Mucosa of descending colon (tissue), 3 donors: Measurements from ENCODE around the gene R3HDM2. TPM values are rescaled to one million over a fixed set of nuclear protein-coding genes. Genes with fewer than 3 reads are reported as not detected.

Experiments
- ATAC-seq: fragments of 200-7000 bp; cut with Tn5 transposase; one replicate; pipeline ENCODE4 v1.9.1; 2020; ENCODE audit warnings: mild to moderate bottlenecking, moderate library complexity
- DNase-seq, 3 donors: peaks; one replicate each; pipeline ENCODE4 v3.0.0-alpha.2; 2020
- H3K36me3 ChIP-seq: fragments of 200-600 bp; one replicate; pipeline ENCODE4 v1.8.0; 2021; ENCODE audit warnings: low read depth, mild to moderate bottlenecking
- H3K4me1 ChIP-seq: fragments of 200-600 bp; one replicate; pipeline ENCODE4 v1.8.0; 2021; ENCODE audit warnings: low read depth, mild to moderate bottlenecking
- H3K4me3 ChIP-seq: fragments of 200-600 bp; one replicate; pipeline ENCODE4 v1.8.0; 2021; ENCODE audit warnings: mild to moderate bottlenecking
- H3K9me3 ChIP-seq: fragments of 200-600 bp; one replicate; pipeline ENCODE4 v1.8.0; 2021; ENCODE audit warnings: mild to moderate bottlenecking
- CTCF ChIP-seq: fragments of 200-600 bp; IDR thresholded peaks from one replicate; pipeline ENCODE4 v1.8.0; 2022; ENCODE audit warnings: antibody characterized with exemption, mild to moderate bottlenecking
- intact Hi-C, 2 donors: fragments of 100-400 bp; cut with DNase I in 1 of 2; cut with micrococcal nuclease in 1 of 2; formaldehyde crosslinking; loops; one replicate each; pipeline versions ENCODE4 v1.11.0 to v1.11.1; 2022; cut with DNase I, micrococcal nuclease
- total RNA-seq, 3 donors: library from RNA; stranded (reverse); fragmentation: NEBNext Ultra II Directional in 2 of 3; extraction: Animal tissue kit (Norgen Biotek cat#: 25700) in 2 of 3; gene quantifications; one replicate each; pipeline versions ENCODE4 v1.2.1 to v1.2.4, GENCODE V29; 2021 to 2023
- donor health status: DM: no; HTN: no; CAD: no; lungs with moderate emphysema.
- donor health status: DM: no; HTN: no; CAD: no.
- donor health status: DM: no; HTN: yes; CAD: no.

R3HDM2 gene
- total RNA-seq, 3 donors from 2014 or later, result 43.9 to 80.8 (median 80.6) TPM

GRCh38 chr12:57272337-57273151 is 158.3 kb downstream of the R3HDM2 start:
- no peaks in the 10 kb centered on the region for H3K9me3 ChIP-seq
- no peak for DNase-seq
- H3K4me3 ChIP-seq, result no peak overlapping the region
- intact Hi-C loops, result loop anchor here in 1 of 2 donors (10.0 kb wide), 1 partner anchor 182 kb away; the partner anchor contains the start of genes GLI1 and INHBE
- ATAC-seq, result no peak
- no peak for TF ChIP-seq CTCF
- H3K36me3 ChIP-seq, result peaks cover 1% of the 10 kb centered on the region
- H3K4me1 ChIP-seq, result no peaks in the 10 kb centered on the region

GRCh38 chr12:57270966-57271470 is 159.8 kb downstream of the R3HDM2 start:
- DNase-seq (no peak), ATAC-seq (no peak)
- no peak for TF ChIP-seq CTCF
- Histone ChIP-seq H3K36me3 (peaks cover 4% of the 10 kb centered on the region), H3K4me3 (no peak overlapping the region), H3K4me1 (no peaks in the 10 kb centered on the region), H3K9me3 (no peaks in the 10 kb centered on the region)
- intact Hi-C loops, result loop anchor here in 1 of 2 donors (10.0 kb wide), 1 partner anchor 184 kb away; the partner anchor contains the start of genes GLI1 and INHBE

GRCh38 chr12:57268264-57268663 is 162.6 kb downstream of the R3HDM2 start:
- intact Hi-C loops, result loop anchor here in 1 of 2 donors (10.0 kb wide), 1 partner anchor 187 kb away; the partner anchor contains the start of genes GLI1 and INHBE
- no peak for TF ChIP-seq CTCF
- no peak for DNase-seq
- Histone ChIP-seq H3K4me3 (no peak overlapping the region), H3K4me1 (no peaks in the 10 kb centered on the region), H3K36me3 (peaks cover 4% of the 10 kb centered on the region), H3K9me3 (no peaks in the 10 kb centered on the region)
- ATAC-seq, result no peak

GRCh38 chr12:57266681-57267080 is 164.2 kb downstream of the R3HDM2 start:
- ATAC-seq (no peak), DNase-seq (no peak)
- Histone ChIP-seq H3K9me3 (no peaks in the 10 kb centered on the region), H3K4me1 (no peaks in the 10 kb centered on the region), H3K4me3 (no peak overlapping the region), H3K36me3 (peaks cover 4% of the 10 kb centered on the region)
- intact Hi-C loops, result loop anchor here in 1 of 2 donors (10.0 kb wide), 1 partner anchor 188 kb away; the partner anchor contains the start of genes GLI1 and INHBE
- TF ChIP-seq CTCF, result no peak

GRCh38 chr12:57263096-57263495 is 167.7 kb downstream of the R3HDM2 start:
- Histone ChIP-seq H3K4me3 (no peak overlapping the region), H3K4me1 (no peaks in the 10 kb centered on the region), H3K36me3 (peaks cover 4% of the 10 kb centered on the region), H3K9me3 (no peaks in the 10 kb centered on the region)
- DNase-seq, result no peak
- TF ChIP-seq CTCF, result no peak
- intact Hi-C loops, result loop anchor here in 1 of 2 donors (10.0 kb wide), 1 partner anchor 192 kb away; the partner anchor contains the start of genes GLI1 and INHBE
- ATAC-seq, result no peak
